ENCODE results near the gene ERH. TPM values are rescaled to one million over a fixed set of nuclear protein-coding genes. Genes with fewer than 3 reads are reported as not detected.

The ERH gene
- total RNA-seq, 1 experiment from 2014 or later, result 222 TPM

DNA sequence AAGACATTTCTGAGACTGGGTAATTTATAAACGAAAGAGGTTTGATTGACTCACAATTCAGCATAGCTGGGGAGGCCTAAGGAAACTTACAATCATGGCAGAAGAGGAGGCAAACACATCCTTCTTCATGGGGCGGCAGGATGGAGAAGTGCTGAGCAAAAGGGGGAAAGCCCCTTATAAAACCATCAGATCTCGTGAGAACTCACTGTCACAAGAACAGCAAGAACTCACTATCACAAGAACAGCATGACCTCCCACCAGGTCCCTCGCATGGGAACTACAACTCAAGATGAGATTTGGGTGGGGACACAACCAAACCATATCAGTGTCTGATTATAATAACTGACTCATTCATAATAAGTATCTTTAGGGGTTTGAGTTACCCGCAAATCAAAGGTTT, 6.8 kb upstream of the ERH start:
- CTCF ChIA-PET, result no interaction called here

DNA sequence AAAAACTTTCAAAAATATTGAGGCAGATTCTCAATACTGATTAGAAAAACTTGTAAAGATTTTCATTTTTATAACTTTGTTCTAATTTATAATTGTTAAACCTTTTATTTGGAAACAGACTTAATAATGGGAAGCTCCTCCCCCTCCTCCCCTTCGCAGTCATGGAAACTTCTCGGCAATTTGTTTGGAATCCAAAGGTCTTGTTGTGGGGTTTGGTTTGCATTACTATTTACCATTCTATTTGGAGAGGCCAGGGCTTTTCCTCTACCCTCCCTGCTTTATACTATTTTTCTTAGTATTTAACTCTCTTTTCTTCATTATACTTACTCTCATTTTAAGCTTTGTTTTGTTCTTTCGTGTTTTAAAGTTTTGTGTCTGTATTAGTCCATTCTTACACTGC, 6.4 kb upstream of the ERH start:
- no peak for TF ChIP-seq TCF7L2 (IDR thresholded peaks at IDR 0.05; ENCODE audit: low read depth, low read length)
- TF ChIP-seq, protein P1, sequence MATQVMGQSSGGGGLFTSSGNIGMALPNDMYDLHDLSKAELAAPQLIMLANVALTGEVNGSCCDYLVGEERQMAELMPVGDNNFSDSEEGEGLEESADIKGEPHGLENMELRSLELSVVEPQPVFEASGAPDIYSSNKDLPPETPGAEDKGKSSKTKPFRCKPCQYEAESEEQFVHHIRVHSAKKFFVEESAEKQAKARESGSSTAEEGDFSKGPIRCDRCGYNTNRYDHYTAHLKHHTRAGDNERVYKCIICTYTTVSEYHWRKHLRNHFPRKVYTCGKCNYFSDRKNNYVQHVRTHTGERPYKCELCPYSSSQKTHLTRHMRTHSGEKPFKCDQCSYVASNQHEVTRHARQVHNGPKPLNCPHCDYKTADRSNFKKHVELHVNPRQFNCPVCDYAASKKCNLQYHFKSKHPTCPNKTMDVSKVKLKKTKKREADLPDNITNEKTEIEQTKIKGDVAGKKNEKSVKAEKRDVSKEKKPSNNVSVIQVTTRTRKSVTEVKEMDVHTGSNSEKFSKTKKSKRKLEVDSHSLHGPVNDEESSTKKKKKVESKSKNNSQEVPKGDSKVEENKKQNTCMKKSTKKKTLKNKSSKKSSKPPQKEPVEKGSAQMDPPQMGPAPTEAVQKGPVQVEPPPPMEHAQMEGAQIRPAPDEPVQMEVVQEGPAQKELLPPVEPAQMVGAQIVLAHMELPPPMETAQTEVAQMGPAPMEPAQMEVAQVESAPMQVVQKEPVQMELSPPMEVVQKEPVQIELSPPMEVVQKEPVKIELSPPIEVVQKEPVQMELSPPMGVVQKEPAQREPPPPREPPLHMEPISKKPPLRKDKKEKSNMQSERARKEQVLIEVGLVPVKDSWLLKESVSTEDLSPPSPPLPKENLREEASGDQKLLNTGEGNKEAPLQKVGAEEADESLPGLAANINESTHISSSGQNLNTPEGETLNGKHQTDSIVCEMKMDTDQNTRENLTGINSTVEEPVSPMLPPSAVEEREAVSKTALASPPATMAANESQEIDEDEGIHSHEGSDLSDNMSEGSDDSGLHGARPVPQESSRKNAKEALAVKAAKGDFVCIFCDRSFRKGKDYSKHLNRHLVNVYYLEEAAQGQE (IDR thresholded peaks at IDR 0.05; ENCODE audit: insufficient read depth in 1 of 2, low read depth in 2 of 2, low read length in 1 of 2), result no peak
- TF ChIP-seq, protein P2, sequence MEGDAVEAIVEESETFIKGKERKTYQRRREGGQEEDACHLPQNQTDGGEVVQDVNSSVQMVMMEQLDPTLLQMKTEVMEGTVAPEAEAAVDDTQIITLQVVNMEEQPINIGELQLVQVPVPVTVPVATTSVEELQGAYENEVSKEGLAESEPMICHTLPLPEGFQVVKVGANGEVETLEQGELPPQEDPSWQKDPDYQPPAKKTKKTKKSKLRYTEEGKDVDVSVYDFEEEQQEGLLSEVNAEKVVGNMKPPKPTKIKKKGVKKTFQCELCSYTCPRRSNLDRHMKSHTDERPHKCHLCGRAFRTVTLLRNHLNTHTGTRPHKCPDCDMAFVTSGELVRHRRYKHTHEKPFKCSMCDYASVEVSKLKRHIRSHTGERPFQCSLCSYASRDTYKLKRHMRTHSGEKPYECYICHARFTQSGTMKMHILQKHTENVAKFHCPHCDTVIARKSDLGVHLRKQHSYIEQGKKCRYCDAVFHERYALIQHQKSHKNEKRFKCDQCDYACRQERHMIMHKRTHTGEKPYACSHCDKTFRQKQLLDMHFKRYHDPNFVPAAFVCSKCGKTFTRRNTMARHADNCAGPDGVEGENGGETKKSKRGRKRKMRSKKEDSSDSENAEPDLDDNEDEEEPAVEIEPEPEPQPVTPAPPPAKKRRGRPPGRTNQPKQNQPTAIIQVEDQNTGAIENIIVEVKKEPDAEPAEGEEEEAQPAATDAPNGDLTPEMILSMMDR (IDR thresholded peaks at IDR 0.05), result no peak
- TF ChIP-seq POLR2AphosphoS5 (IDR thresholded peaks at IDR 0.05; ENCODE audit: low read depth, low read length), result no peak
- no peak for TF ChIP-seq SIN3A (IDR thresholded peaks at IDR 0.05; ENCODE audit: borderline replicate concordance, insufficient read depth, low read depth, low read length)
- H3K36me3 ChIP-seq (ENCODE audit: control insufficient read depth, insufficient read depth, low read length), result no peaks in the 10 kb centered on the region
- H3K9me3 ChIP-seq (ENCODE audit: control insufficient read depth, insufficient read depth, low read depth, low read length), result no peaks in the 10 kb centered on the region
- H3K4me1 ChIP-seq (ENCODE audit: control insufficient read depth, insufficient read depth, low read length), result peaks cover 4% of the 10 kb centered on the region; the same call in 1 of the 2 replicates
- H3K27ac ChIP-seq (ENCODE audit: low read length), result no peak overlapping the region
- no peak for ATAC-seq
- no peaks in the 10 kb centered on the region for H3K27me3 ChIP-seq (ENCODE audit: control insufficient read depth, insufficient read depth, low read length)
- in situ Hi-C loops (cut with HindIII; ENCODE audit: low pct_unique_long_range_greater_than_20kb, low sequenced_read_pairs), result no loop called here
- no peak for DNase-seq (ENCODE audit: low read depth, low spot score)
- intact Hi-C loops (cut with micrococcal nuclease; ENCODE audit: unreplicated experiment), result no loop called here
- no TSS peak for BruUV-seq (replicated peaks)
- H3K4me3 ChIP-seq (ENCODE audit: low read depth in 2 of 2, low read length in 2 of 2), result no peak overlapping the region
- CTCF ChIA-PET, result no interaction called here
- POLR2A ChIA-PET, result no interaction called here

More for the DNA sequence above, 6.8 kb upstream of the ERH start:
- H3K27me3 ChIP-seq (ENCODE audit: control insufficient read depth, insufficient read depth, low read length), result no peaks in the 10 kb centered on the region
- POLR2A ChIA-PET, result no interaction called here
- H3K27ac ChIP-seq (ENCODE audit: low read length), result no peak overlapping the region
- in situ Hi-C loops (cut with HindIII; ENCODE audit: low pct_unique_long_range_greater_than_20kb, low sequenced_read_pairs), result no loop called here
- peaks cover 4% of the 10 kb centered on the region; the same call in 1 of the 2 replicates for H3K4me1 ChIP-seq (ENCODE audit: control insufficient read depth, insufficient read depth, low read length)
- BruUV-seq (replicated peaks), result no TSS peak
- intact Hi-C loops (cut with micrococcal nuclease; ENCODE audit: unreplicated experiment), result no loop called here
- no peaks in the 10 kb centered on the region for H3K36me3 ChIP-seq (ENCODE audit: control insufficient read depth, insufficient read depth, low read length)
- H3K9me3 ChIP-seq (ENCODE audit: control insufficient read depth, insufficient read depth, low read depth, low read length), result no peaks in the 10 kb centered on the region
- no peak overlapping the region for H3K4me3 ChIP-seq (ENCODE audit: low read depth in 2 of 2, low read length in 2 of 2)
- no peak for ATAC-seq
- DNase-seq (ENCODE audit: low read depth, low spot score), result no peak
- TF ChIP-seq, protein P1 (IDR thresholded peaks at IDR 0.05; ENCODE audit: insufficient read depth in 1 of 2, low read depth in 2 of 2, low read length in 1 of 2), result no peak
- no peak for TF ChIP-seq POLR2AphosphoS5 (IDR thresholded peaks at IDR 0.05; ENCODE audit: low read depth, low read length)
- TF ChIP-seq, protein P2 (IDR thresholded peaks at IDR 0.05), result no peak
- no peak for TF ChIP-seq SIN3A (IDR thresholded peaks at IDR 0.05; ENCODE audit: borderline replicate concordance, insufficient read depth, low read depth, low read length)
- TF ChIP-seq TCF7L2 (IDR thresholded peaks at IDR 0.05; ENCODE audit: low read depth, low read length), result no peak

Data from Panc1 (cell line).